ENCODE measurements around the gene ZFAND2B. TPM values are rescaled to one million over a fixed set of nuclear protein-coding genes. Genes with fewer than 3 reads are reported as not detected.
"Not testable (repeated sequence)": the region's sequence is repeated elsewhere in the genome, so short reads cannot be mapped to it uniquely, and the experiment has no call there.

Gene ZFAND2B
- total RNA-seq, 1 donor from 2014 or later: 29.7 TPM

GRCh38 chr2:219186754-219187456 is 19.7 kb upstream of the ZFAND2B start:
- no peak for DNase-seq (ENCODE audit: low read depth)
- no peak overlapping the region for H3K4me3 ChIP-seq (ENCODE audit: low read depth, low read length)
- TF ChIP-seq CTCF (conservative IDR thresholded peaks at IDR 0.05; ENCODE audit: low read depth, low read length): no peak

- H3K4me3 ChIP-seq (ENCODE audit: low read depth, low read length): no peak overlapping the region
- no peak for DNase-seq (ENCODE audit: low read depth)
These were observed 9.2 kb upstream of the ZFAND2B start for GRCh38 chr2:219197388-219197787.

GRCh38 chr2:219198974-219199373 is 7.6 kb upstream of the ZFAND2B start:
- no peak for DNase-seq (ENCODE audit: low read depth)
- no peak overlapping the region for H3K4me3 ChIP-seq (ENCODE audit: low read depth, low read length)
- no peak for TF ChIP-seq CTCF (conservative IDR thresholded peaks at IDR 0.05; ENCODE audit: low read depth, low read length)

More at GRCh38 chr2:219197388-219197787, 9.2 kb upstream of the ZFAND2B start:
- TF ChIP-seq CTCF (conservative IDR thresholded peaks at IDR 0.05; ENCODE audit: low read depth, low read length): no peak

GRCh38 chr2:219199470-219200211 is 6.9 kb upstream of the ZFAND2B start:
- no peak for TF ChIP-seq CTCF (conservative IDR thresholded peaks at IDR 0.05; ENCODE audit: low read depth, low read length)
- no peak for DNase-seq (ENCODE audit: low read depth)
- H3K4me3 ChIP-seq (ENCODE audit: low read depth, low read length): no peak overlapping the region

- H3K4me3 ChIP-seq (ENCODE audit: low read depth, low read length); DNase-seq (ENCODE audit: low read depth): not testable (repeated sequence)
These were observed 5.9 kb upstream of the ZFAND2B start for GRCh38 chr2:219200502-219201326.

- not testable (repeated sequence) for DNase-seq (ENCODE audit: low read depth); H3K4me3 ChIP-seq (ENCODE audit: low read depth, low read length)
These were observed 5.3 kb upstream of the ZFAND2B start for GRCh38 chr2:219201331-219201730.

- DNase-seq (ENCODE audit: low read depth): no peak
- no peak overlapping the region for H3K4me3 ChIP-seq (ENCODE audit: low read depth, low read length)
- no peak for TF ChIP-seq CTCF (conservative IDR thresholded peaks at IDR 0.05; ENCODE audit: low read depth, low read length)
These were observed 2.0 kb upstream of the ZFAND2B start for GRCh38 chr2:219204425-219205164.

Measured in epithelial cell of proximal tubule (primary cell).